GM10847 (cell line): Measurements from ENCODE around the gene RFX7.

Experiments used
- POLR2A ChIP-seq: IDR thresholded peaks from 2 replicates; pipeline ENCODE4 v1.6.1; 2011; ENCODE audit not compliant: insufficient read length; ENCODE audit errors: extremely low read depth

Gene RFX7

DNA sequence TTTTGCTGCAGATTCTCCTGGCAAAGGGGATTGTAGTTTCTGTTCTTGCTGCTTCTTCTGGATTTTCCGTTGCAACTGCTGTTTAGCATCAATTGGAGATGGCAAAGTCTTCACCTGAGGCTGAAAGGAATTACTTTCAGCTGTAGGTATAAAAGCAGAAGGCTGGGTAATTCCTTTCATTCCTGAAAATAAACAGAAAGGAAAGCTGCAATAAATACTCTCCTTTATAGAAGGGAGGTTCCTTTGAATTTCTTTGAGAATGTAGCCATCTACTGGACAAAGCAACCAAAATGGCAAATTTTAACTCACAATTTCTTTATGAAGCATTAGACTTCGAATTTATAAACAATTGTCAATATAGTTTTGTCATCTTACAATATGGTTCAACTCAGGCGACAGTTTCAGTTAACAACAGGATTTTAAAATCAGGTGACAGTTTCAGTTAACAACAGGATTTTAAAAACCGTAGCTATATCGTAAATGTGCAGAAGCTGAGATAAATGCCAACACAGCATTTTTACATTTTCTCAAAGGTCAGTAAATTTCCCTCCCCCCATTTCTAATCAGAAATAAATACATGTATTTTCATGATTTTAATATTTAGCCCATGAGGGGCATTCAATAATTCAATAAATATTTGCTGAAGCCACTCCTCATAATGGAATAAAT lies 145.3 kb downstream of the RFX7 start:
- TF ChIP-seq POLR2A, result no peak

DNA sequence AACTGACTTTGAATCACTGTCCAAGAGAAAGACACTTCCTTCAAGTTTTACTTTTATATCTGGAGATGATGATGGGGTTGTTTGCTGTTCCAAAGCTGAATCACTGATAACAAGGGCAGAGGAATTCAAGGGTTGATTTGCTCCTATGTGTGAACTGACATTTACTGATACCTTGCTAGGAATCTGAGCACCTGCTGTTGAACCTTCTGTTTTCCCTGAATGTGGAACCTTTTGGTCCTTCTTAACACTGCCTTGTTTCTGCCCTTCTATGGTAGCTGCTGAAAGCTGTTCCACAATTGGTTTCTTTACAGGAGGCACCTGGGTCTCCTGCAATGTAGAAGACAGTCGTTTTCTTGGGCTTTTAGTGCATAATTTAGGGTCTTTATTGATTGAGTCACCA lies 148.3 kb downstream of the RFX7 start:
- no peak for TF ChIP-seq POLR2A

- TF ChIP-seq POLR2A, result no peak
These were observed 149.5 kb downstream of the RFX7 start for GRCh38 chr15:56094171-56094570.

DNA sequence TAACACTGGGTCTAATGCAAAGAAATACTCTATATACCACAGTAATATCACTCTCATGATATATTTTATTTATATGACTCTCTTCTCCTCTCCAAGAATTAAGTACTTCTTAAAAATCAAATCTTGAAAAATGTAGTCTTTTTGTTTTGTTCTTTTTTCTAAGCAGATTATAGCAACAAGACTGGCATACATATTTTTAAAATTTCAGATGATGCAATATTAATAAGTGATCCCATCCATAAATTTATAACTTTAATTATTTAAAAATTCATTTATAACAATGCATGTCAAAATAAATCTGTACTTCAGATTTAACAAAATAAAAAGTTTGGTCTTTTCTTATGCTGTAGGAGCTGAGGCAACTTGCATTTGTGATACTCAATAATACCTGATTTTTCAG lies 155.3 kb downstream of the RFX7 start:
- TF ChIP-seq POLR2A, result no peak

DNA sequence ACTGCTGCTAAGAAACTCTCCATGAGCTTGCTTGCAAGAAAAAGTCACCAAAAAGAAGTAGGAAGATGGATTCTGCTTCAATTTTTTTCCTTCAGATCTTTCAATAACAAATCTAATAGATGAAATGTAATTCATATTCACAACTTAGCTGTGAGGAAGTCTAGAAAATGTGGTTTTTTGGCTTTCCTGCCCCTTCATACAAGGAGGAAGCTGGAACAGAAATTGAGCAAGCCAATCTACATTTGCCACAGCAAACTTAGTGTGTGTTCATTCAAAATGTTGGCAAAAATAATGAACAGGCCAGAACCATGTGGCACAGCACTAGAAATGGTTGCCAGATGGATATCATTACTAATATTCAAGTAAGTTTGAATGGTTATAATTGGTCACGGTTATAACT lies 157.1 kb downstream of the RFX7 start:
- no peak for TF ChIP-seq POLR2A

- no peak for TF ChIP-seq POLR2A
These were observed 161.4 kb downstream of the RFX7 start for GRCh38 chr15:56082263-56082761.

GRCh38 chr15:56077081-56077480 lies 166.6 kb downstream of the RFX7 start:
- no peak for TF ChIP-seq POLR2A

DNA sequence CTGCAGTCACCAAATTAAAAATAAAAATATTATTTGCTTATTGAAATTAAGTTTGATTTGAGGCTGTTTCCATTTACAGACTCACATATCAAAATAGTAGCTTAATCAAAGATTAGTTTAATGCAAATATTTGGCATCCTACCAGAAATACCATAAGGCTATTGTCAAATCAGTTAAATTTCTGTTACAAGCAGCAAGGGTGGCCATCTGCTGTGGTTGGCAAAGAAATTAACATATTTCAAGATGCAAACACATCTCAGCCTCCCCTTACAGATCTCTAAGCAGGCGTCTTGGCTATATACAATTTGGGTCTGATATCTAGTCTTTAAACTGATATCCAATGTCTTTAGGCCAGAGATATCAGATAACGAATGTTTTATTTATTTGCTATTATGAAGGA lies 167.0 kb downstream of the RFX7 start:
- no peak for TF ChIP-seq POLR2A

GRCh38 chr15:56074481-56075265 lies 169.0 kb downstream of the RFX7 start:
- TF ChIP-seq POLR2A, result no peak

GRCh38 chr15:56064152-56064551 lies 179.5 kb downstream of the RFX7 start:
- no peak for TF ChIP-seq POLR2A

DNA sequence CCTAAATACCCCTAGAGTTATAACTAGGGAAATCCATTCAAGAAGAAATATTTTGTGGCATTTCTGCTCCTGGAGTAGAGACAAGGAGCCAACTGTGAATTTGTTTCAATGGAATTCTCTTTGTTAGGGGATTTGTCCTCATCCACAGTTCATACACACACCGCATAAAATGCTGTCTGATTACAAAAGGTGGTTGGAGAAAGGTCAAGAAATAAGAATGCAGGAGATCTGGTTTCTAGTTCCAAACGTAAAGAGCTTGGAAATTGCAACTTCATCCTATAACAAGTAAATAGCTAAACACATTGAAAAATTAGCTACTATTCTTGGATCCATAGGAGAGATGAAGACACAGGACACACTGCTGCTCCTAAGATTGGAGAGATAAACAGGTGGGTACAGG lies 184.0 kb downstream of the RFX7 start:
- no peak for TF ChIP-seq POLR2A

DNA sequence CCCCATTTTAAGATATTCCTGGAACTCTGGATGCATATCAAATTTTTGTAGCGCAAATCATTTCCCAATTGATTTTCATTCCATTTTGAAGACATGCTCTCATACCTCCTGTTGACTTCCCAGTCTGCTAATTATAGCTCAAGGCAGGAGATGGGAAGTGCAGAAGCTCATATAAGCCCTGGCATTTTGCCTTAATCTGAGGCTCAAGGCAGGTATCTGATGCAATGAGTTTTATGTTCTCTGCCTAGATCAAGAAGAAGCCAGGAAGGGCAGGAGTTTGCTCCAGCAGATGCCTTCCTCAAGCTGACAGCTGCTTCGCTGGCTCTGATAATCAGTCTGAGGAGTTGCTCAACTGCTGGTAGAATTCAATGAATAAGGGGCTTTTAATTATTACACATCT lies 184.7 kb downstream of the RFX7 start:
- TF ChIP-seq POLR2A, result no peak

- TF ChIP-seq POLR2A, result no peak
These were observed 187.1 kb downstream of the RFX7 start for GRCh38 chr15:56056626-56057025.

DNA sequence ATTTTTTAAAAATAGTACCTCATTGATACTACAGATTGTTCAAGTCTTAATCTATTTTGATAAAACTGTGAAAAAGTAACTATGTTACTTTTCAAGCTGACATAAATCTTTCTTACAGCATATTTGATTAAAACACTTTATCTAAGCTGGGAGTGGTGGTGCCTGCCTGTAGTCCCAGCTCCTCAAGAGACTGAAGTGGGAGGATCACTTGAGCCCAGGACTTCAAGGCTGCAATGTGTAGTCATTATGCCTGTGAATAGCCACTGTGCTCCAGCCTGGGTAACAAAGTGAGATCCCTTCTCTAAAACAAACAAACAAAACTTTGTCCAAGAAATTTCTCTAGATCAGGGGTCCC lies 190.7 kb downstream of the RFX7 start:
- TF ChIP-seq POLR2A, result no peak

GRCh38 chr15:56052395-56053045 lies 191.2 kb downstream of the RFX7 start:
- TF ChIP-seq POLR2A, result no peak

DNA sequence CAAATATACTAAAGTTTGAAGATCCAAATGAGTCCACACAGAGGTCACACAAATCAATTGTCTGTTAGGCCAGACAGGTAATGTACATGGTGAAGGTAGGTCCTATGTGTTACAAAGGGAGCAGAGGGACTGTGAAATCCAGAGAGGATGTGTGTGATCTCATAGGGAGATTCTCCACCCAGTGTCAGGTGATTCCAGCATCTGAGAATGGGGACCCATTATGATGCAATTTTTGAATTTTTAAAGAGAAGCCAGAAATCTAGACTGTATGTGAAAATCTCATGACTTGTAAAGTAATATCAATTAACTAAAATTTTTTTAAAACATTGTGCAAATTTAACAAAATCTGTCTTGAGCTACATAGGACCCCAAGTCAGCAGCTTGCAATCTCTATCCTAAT lies 192.0 kb downstream of the RFX7 start:
- no peak for TF ChIP-seq POLR2A
